GM19328 (cell line): ENCODE measurements around the gene ATG7.
"Not testable (repeated sequence)": the region's sequence is repeated elsewhere in the genome, so short reads cannot be mapped to it uniquely, and the experiment has no call there.

Source experiments
- ATAC-seq: cut with Tn5 transposase; IDR thresholded peaks from one replicate; pipeline ENCODE4 v1.9.1; 2021; ENCODE audit warnings: mild to moderate bottlenecking, moderate library complexity; ENCODE audit not compliant: unreplicated experiment

ATG7 gene

DNA sequence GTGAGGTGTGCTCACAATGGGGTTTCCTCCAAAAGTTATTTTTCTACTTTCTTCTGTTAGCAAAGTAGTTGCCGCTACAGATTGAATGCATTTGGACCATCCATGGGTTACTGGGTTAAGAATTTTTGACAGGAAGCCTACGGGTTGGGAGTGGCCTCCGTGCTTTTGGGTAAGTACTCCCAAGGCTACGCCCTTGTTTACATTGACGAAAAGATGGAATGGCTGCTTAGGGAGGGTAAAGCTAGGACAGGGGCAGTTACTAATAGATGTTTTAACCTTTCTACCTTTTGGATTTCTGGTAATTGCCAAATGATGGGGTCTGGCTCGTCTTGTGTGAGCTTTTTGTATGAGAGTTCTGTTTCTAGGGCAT lies 20.4 kb upstream of the ATG7 start:
- ATAC-seq, result no peak

DNA sequence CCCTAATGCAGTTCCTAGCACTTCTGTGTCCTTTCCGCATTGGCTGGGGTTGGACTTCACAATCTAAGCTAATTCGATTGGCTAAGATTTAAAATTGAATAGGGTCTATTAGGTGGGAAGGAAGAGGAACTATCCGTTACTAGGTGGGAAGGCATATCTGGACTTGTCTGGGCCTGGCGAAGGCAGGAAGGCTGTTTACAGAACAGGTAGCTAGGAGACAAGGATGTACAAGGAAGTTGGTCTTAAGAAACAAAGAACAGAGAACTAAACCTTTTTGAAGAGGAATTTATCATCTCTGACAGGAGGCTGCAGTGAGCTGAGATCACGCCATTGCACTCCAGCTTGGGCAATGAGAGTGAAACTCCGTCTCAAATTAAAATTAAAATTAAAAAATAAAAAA lies 17.3 kb upstream of the ATG7 start:
- ATAC-seq, result no peak

DNA sequence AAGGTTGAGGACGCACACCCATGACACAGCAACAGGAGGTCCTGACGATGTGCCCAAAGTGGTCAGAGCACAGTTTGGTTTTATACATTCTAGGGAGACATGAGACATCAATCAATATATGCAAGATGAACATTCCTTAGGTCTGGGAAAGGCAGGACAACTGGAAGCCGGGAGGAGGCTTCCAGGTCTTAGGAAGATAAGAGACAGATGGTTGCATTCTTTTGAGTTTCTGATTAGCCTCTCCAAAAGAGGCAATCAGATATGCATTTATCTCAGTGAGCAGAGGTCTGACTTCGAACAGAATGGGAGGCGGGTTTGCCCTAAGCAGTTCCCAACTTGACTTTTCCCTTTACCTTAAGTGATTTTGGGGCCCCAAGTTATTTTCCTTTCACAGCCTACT lies 16.7 kb upstream of the ATG7 start:
- ATAC-seq, result not testable (repeated sequence)

DNA sequence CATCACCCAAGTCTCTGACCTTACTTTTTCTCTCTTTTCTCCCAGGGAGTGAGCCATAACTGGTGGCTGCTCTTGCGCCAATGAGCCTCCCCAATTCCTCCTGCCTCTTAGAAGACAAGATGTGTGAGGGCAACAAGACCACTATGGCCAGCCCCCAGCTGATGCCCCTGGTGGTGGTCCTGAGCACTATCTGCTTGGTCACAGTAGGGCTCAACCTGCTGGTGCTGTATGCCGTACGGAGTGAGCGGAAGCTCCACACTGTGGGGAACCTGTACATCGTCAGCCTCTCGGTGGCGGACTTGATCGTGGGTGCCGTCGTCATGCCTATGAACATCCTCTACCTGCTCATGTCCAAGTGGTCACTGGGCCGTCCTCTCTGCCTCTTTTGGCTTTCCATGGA lies 13.2 kb upstream of the ATG7 start:
- no peak for ATAC-seq

DNA sequence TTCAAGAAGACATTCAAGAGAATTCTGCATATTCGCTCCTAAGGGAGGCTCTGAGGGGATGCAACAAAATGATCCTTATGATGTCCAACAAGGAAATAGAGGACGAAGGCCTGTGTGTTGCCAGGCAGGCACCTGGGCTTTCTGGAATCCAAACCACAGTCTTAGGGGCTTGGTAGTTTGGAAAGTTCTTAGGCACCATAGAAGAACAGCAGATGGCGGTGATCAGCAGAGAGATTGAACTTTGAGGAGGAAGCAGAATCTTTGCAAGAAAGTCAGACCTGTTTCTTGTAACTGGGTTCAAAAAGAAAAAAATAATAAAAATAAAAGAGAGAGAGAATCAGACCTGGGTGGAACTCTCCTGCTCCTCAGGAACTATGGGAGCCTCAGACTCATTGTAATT lies 11.7 kb upstream of the ATG7 start:
- ATAC-seq, result no peak

DNA sequence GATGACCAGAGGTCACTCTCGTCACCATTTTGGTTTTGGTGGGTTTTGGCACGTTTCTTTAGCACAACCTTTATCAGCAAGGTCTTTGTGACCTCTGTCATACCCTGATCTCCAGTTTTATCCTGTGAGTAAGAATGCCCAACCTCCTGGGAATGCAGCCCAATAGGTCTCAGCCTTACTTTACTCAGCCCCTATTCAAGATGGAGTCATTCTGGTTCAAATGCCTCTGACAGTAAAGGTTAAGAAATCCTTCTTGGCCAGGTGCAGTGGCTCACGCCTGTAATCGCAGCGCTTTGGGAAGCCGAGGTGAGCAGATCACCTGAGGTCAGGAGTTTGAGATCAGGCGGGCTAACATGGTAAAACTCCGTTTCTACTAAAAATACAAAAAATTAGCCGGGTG lies 3.2 kb upstream of the ATG7 start:
- no peak for ATAC-seq

DNA sequence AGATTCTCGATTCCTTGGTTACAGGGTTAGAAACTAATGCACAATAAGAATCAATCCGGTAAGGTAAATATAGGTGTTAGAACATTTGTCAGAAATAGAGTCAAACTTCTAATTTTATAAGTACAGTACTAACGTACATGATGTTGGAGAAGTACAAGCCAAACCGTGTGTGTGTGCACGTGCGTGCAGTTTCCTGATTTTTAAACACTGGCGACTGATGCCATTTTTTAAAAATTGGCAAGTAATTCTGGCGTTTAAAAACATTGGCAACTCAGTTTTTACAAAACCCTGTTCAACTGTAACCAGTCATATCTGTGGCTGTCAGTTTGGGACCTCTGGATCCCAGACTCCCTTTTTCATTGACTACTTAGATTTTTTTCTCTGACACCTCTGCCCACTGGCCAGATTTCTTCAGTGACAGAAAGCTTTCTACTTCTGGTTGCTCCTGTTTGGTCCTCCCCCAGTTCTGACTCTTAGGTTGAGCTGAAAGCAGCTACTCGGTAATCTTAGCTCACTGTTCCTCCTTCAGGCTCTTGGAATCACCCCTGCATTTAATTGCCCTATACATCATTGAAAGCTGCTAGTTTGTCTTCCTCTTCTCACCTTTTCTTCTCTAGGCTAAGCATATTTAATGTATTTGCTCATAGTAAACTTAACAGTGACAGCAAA lies 843 bp downstream of the ATG7 start:
- ATAC-seq, result no peak

DNA sequence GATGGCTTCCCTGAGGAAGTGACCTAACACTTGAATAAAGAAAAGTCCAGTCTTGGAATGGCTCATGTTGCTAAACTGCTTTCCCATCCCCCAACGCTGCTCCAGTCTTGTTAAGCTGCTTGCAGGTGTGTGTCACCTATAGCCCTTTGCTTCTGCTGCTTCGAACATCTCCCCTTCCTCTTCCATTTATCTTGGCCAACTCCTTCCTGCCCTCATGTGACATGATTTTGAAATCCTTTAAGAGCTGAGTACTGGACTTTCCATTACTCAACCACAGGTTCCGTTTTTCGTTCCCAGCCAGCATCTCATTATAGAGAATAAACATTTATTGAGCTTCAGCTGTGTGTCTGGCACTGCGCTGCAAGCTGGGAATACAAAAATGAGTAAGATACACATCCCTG lies 1.7 kb downstream of the ATG7 start:
- no peak for ATAC-seq

DNA sequence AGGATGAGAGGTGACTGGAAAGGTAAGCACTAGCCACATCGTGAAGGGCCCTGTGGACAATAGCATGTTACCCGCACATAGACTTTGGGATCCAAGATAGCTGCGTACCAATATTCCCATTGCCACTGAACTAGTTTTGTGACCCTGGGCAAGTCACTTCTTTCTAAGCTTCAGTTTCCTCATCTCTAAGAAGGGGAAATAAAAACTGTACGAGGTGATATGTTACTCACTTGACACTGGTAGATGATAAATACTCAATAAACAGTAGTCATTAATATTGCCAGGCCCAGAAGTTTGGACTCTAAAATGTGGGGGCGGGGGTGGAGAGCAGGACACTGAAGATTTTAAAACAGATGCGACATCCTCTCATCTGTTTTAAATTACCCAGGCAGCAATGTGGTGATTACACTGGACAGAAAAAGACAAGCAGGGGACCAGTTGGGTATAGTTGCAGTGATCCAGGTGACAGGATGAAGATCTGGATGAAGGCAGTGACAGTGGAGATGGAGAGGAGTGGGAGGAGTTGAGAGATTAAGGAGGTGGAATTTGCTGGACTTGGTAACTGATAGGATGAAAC lies 2.5 kb downstream of the ATG7 start:
- no peak for ATAC-seq

DNA sequence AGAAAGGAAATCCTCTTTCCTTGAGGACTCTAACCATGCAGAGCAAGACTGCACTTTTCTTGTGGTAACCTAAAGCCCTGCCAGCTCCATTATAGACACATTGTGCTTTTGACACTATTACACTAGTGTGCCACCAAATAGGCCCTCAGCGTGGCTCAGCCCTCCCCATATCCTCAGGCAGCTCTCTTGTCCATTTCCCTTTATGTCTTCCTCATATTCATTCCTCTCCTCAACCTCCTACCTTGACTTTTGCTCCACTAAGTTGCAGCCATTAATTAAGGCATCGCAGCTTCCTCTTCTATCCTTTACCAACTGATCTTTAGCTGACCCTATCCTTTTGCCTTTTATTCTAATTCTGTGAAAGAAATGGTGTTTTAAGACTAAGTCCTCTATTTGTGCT lies 3.7 kb downstream of the ATG7 start:
- ATAC-seq, result no peak

DNA sequence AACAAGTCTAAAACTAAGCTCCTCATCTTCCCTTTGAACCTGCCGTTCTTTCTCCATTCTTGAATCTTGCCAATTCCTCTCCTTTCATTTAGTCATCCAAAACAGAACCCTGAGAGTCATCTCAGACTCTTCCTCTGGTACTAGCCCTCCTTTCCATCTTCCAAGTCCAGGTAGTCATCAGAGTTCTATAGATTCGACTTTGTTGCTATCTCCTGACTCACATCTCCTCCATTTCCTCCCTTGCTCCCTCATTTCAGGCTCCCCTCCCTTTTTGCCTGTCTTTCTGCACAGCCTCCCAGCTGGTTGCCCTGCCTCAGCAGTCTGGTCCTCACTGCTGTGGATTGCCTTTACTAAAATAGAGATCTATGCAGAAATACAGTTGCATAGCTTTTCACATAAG lies 4.7 kb downstream of the ATG7 start:
- no peak for ATAC-seq

DNA sequence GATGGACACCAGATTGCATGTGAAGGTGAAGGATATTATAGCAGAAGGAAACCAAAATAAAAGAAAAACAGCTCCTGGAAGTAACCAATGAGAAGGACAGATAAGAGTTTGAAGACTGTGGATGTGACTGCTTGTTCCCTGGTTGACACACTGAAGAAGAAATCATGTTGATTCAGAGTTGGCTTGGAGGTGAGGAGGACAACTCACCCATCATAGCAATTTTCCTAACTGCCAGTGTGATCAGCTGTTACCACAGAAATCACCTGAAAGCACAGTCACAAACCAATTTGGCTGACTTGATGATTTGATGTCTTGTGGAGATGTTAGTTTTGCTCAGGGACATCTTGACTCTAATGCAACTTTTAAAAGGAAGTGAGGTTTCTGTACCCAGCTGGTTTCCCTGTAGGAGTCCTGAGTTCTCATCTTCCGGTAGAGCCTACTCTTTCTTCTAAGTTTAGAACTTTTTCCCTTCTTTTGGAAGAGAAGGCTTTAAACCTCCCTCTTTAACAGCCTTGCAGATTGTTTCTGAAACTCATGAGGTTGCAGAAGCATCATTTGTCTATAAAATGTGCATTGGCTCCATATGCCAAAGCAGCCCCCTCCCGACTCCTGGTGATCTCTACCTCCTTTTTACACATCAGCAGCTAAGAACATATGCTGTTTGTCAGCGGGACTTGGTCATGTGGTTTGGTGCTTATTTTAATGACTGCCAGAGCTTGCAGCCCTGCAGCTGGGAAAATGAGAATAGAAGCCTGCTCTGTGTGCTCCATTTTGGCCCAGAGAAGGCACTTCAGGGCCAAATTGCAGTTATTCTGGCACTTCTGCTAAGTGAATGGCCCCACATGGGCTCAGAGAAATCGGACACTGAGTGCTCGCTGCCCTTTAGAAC lies 10.3 kb downstream of the ATG7 start:
- no peak for ATAC-seq

DNA sequence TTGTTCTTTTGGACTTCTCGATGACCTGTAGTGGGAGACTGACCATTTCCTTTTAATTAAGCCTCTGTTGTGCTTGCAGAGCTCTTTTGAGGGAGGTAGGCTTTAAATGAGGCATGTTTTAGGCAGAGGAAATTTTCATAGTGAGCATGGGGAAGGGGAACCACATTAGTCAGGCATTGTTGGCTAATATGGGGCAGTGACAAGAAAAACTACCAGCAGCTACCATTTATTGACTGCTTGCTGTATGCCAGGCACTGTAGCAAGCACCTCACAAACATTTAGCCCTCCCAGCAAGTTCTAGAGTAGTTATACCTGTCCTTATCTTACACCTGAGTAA lies 10.9 kb downstream of the ATG7 start:
- ATAC-seq, result no peak

DNA sequence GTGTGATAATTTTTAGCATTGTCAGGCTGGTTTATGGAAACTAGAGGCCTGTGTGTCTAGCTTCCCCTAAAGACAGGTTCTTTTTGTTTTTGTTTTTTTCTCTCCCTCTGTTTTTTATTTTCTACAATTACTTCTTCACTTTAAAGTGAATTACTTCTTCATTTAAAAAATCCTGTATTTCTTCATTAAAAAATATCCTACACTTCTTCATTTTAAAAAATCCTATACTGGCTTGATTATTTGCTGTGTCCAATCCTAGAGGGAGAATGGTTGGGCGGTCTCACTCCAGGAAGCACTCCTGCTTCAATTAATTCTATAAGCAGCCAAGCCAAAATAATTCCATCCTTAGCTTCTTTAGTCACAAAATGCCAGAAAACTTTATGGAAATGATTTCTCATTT lies 11.8 kb downstream of the ATG7 start:
- no peak for ATAC-seq

DNA sequence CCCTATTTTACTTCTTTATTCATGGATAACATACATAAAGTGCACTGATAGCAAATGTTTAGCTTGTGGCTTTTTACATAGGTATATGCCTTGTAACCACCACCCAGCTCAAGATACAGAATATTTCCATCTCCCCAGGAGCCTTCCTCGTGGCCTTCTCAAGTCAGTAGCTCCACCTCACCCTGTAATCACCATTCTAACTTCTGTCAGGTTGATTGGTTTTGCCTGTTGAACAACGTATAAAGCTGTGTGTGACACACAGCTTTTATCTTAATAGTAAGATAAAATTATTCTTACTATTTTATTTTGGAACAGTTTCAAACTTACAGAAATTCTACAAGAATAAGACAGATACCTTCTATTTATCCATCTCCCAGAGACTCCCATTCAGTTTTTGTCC lies 13.3 kb downstream of the ATG7 start:
- ATAC-seq, result no peak

DNA sequence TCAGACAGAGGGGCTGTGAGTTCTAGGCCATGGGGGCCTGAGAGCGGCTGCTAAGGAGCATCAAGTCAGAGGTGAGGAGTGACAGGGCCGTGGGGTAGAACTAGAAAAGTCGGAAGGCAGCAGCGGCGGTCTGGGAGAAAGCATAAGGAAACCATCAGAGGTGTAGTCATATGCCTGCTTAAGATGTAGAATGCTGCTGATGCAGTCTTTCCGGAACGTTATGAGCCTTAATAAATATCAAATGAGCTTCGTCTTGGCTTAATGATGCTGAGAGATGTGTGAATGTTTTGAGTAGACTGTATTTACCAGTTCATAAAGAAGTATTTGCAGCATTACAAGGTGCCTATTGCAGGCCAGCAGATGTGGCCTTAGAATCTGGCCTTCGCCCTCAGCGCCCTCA lies 15.2 kb downstream of the ATG7 start:
- no peak for ATAC-seq

DNA sequence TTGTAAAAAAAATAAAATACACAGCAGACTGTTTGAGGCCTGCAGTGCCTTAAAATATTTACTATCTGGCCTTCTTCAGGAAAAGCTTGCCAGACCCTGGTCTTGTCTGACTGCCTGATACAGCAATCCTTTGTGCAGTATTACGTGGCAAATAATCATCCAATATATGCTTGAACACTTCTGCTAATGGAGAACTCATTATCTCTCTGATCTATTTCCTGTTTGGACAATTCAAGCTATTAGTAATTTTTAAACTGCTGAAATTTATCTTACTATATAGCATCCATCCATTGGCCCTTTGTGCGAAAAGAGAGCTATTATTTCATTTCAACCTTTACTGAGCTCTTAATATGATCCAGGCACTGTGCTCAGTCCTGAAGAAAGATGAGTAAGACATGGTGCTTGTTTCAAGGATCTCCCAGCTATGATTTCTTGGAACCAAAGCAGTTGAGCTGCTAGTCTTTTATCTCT lies 15.9 kb downstream of the ATG7 start:
- no peak for ATAC-seq

DNA sequence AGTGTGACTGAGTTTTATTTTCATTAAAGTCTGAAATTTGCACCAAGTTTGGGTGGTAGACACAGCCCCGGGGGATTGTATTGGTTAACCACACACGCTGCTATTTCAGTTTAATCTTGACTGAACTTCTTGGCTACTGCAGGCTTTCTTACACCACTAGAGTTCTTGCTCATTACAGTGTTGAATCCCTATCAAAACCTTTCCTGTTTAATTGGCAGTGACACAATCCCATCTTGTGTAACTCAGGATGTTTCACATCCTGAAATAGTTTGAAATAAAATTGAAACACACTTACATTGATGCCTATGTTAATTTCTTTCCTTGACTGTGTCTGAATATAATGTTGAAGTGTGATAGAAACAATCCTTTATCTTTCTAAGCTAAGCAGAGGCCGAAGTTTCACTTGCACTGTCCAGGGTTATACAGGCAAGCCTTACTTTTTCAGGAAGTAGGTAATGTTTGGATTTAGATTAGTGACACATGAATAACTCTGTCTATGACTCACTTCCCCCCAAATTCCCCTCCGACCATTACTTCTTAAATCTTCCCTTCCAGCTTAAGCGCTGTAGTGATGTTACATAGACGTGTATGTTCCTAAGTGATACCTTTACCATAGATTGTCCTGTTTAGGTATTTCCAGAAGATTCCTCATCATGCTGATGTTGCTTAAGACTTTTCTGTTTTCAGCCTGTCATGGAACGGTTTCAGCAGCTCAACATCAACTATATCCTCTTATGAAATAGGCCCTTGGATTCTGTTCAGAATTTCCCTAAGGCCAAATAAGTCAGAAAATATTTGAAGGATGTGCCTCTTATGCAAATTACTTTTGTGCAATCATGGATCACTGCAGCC lies 16.8 kb downstream of the ATG7 start:
- no peak for ATAC-seq

DNA sequence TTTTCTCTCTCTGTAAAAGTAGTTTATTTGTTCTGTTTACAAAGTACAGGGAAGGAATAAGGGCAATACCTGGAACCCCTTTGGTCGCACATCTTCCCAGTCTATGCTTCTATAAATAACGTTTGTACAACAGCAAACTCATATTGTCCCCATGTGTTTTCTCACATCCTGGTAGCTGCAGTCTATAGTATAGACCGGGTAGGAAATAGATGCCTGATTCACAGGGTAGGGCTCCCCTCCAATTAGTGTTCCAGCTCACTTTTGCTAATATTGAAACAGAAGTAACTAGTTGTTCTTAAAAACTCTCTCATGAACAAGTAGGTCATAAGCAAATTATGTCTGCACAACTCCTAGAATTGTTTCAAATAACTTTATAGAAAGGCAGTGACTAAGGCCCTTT lies 17.7 kb downstream of the ATG7 start:
- no peak for ATAC-seq

DNA sequence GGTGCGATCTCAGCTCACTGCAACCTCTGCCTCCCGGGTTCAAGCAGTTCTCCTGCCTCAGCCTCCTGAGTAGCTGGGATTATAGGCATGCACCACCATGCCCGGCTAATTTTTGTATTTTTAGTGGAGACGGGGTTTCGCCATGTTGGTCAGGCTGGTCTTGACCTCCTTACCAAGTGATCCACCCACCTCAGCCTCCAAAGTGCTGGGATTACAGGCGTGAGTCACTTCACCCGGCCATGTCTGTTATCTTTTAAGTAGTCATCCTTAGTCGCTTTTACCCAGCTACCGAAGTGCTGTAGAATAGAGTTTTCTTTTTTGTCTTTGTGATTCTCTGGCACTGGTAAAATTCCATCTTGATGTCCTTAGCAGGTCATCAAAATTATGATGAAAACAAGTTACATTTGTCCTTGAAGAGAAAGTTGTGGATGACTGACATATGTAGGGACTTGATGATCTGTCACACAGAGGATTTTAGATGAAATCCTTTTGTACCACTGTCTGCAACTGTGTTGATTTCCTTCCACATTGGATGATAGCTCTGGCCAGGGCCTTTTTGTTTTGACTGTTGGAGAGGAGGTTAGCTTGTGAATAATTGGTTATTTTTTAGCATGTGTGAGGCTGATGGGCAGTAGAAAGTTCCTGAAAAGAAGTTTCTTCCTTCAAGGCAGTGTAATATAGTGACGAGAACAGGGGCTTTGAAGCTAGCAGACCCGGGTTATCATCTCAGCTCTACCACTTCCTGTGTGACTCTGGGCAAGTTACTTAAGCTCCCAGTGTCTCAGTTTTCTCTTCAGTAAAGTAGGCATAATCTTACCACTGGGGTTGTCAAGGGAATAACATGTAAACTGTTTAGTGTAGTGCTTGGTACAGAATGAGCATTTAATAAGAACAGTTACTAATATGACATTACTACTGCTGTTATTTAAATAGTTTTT lies 18.8 kb downstream of the ATG7 start:
- no peak for ATAC-seq
